Naive B cell (primary cell): ENCODE data around the gene ELP4. TPM values are rescaled to one million over a fixed set of nuclear protein-coding genes. Genes with fewer than 3 reads are reported as not detected.

ENCODE experiments used
- ATAC-seq, 2 donors: fragments of 150-1000 bp; cut with Tn5 transposase; 2 replicates each; pipeline ENCODE4 v1.10.0; 2021; ENCODE audit warnings: low read depth in 2 of 2, mild to moderate bottlenecking in 2 of 2, moderate library complexity in 2 of 2
- DNase-seq: peaks from one replicate; pipeline ENCODE4 v3.0.0; 2022
- H3K27ac Mint-ChIP-seq, 6 donors: one replicate each; pipeline ENCODE4 v1.8.0; 2020 to 2022; ENCODE audit warnings: mild to moderate bottlenecking in 6 of 6, mixed read lengths in 6 of 6, moderate library complexity in 5 of 6, inconsistent platforms in 2 of 6
- H3K27me3 Mint-ChIP-seq, 3 donors: one replicate each; pipeline ENCODE4 v1.8.0; 2021 to 2022; ENCODE audit warnings: mixed read lengths in 3 of 3, mild to moderate bottlenecking in 1 of 3
- H3K36me3 Mint-ChIP-seq, 2 donors: one replicate each; pipeline ENCODE4 v1.8.0; 2020 to 2022; ENCODE audit warnings: mixed read lengths in 2 of 2, inconsistent platforms in 1 of 2, mild to moderate bottlenecking in 1 of 2
- H3K4me1 Mint-ChIP-seq, 3 donors: one replicate each; pipeline ENCODE4 v1.8.0; 2020 to 2022; ENCODE audit warnings: mixed read lengths in 3 of 3, inconsistent platforms in 1 of 3, mild to moderate bottlenecking in 1 of 3, moderate library complexity in 1 of 3
- H3K4me3 Mint-ChIP-seq, 8 donors: one replicate each; pipeline ENCODE4 v1.8.0; 2020 to 2022; ENCODE audit warnings: mild to moderate bottlenecking in 8 of 8, mixed read lengths in 8 of 8, moderate library complexity in 8 of 8, inconsistent platforms in 2 of 8
- H3K9me3 Mint-ChIP-seq, 7 donors: one replicate each; pipeline ENCODE4 v1.8.0; 2020 to 2022; ENCODE audit warnings: mixed read lengths in 7 of 7, mild to moderate bottlenecking in 5 of 7, inconsistent platforms in 2 of 7, moderate library complexity in 1 of 7
- polyA plus RNA-seq, 6 donors: library from polyadenylated mRNA; unstranded; fragments of 300-500 nt; fragmentation: Illumina TruSeq; gene quantifications; one replicate each; pipeline ENCODE4 v1.2.3, GENCODE V29; 2021; ENCODE audit warnings: low read depth in 6 of 6

The ELP4 gene
- polyA plus RNA-seq, 6 donors from 2014 or later = 16.7 to 25.0 (median 19.9) TPM

DNA sequence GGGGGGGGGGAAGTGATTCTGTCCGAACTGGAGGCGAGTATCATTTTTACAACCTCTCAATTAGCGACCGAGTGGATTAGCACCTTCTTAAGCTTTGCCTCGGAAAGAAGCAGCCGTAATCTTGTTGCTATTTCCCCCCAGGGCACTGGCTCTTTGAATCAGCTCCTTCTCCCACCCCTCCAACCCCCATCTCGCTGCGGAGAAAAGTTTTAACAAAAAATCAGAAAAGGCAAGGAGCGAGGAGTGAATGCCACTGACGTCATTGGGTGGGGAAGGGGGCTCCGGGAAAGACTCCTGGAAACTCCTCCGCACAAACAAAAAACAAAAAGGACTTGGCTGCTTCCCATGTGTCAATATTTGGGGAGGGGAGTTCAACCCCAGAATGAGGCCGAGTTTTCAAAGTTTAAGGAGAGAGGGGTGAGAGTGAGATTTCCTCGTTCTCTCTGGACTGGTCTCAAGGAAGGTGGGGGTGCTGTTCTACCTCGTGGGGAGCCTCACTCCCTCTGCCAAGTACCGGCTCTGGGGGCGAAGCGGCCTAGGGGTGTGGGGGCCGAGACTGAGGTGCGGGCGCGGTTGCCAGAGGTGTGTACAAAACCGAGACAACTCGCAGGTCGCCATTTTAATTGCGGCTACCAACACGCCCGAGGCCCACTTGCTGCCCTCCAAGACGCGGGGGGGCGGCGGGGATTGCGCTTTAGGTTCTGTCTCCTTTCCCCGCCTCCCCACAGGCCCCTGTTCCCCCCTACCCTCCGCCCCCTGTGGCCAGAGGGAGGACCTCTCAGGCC, 304.0 kb downstream of the ELP4 start:
- Mint-ChIP-seq H3K4me3 (peak overlapping the region; percentile 76 to 91 (median 86)), H3K4me1 (peaks cover 48 to 63% (median 58%) of the 10 kb centered on the region in 3 donors), H3K27ac (peak overlapping the region in 1 of 6 donors; percentile 59), H3K9me3 (peaks cover 0 to 35% (median 23%) of the 10 kb centered on the region in 7 donors), H3K36me3 (peaks cover 10 to 33% of the 10 kb centered on the region in 2 donors), H3K27me3 (peaks cover 62 to 72% (median 68%) of the 10 kb centered on the region in 3 donors)
- DNase-seq = no peak
- no peak for ATAC-seq

DNA sequence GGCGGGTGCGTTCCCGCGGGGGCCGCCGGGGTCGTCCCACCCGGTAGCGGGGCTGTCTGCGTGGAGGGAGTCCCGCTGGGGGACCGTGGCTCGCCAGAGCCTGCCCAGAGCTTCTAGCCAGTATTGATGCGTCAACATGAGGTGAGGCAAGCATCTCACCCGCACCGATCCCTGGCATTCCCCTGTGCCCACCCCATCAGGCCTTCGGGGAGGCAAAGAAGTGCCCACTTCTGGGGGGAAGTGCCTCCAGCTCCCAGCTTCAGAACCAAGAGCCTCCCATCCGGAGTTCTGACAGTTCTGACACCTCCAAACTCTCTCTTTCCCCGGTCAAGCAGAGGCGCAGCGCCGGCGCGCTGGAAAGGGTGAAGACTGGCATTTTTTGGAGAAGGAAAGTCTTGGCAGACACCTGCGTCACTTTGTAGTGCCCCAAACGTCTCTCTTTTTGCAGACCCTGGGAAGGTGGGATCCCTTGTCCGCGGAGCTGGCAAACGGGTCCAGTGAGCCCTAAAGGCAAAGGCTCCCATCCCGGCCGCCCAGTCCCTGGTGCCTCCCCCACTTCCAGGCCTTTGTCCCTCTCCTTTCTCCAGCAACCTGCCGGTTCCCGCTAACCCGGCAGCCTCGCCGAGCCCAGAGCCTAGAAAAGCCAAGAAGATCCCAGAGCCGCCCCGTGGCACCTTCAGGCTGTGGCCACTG, 304.8 kb downstream of the ELP4 start:
- Mint-ChIP-seq H3K27ac (peak overlapping the region in 3 of 6 donors; percentile 19 to 99 (median 77)), H3K4me1 (peaks cover 43 to 55% (median 53%) of the 10 kb centered on the region in 3 donors), H3K4me3 (peak overlapping the region; percentile 44 to 87 (median 62)), H3K9me3 (peaks cover 0 to 30% (median 21%) of the 10 kb centered on the region in 7 donors), H3K27me3 (peaks cover 59 to 72% (median 67%) of the 10 kb centered on the region in 3 donors), H3K36me3 (peaks cover 6 to 26% of the 10 kb centered on the region in 2 donors)
- no peak for DNase-seq
- no peak for ATAC-seq

DNA sequence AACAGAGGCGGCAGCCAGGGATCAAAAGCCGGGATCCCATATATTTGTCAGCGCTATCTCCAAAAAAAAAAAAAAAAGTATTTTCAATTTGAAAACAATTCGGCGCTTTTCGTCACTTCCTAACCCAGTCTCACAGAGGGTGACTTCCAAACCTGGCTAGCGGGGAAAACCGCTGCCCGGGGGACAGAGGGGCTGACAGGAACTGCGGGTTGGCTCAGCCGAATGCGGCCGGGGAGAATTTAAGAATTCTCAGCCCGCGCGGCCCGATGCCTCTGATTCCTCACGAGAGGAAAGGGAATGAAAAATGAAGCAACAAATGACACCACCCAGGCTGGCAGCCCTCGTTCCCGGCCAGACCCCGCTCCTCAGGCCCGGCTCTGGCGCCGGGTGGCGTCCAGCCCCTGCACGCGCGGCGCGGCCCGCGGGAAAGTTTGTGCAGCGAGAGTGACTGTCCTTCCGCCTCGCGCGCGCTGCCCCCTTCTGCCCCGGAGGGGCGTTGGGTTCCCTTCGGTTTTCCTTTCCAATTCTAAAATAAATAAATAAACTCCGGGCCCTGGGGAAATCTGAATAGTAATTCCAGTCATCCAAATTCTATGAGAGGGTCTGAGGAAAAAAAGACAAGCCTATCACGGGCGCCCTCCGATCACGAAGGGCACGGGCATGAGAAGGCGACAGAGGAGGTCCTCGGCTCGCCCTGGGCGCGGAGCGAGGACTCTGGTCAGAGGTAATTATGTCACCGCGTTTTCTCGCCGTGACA, 306.3 kb downstream of the ELP4 start:
- Mint-ChIP-seq H3K4me1 (peaks cover 34 to 49% (median 43%) of the 10 kb centered on the region in 3 donors), H3K4me3 (peak overlapping the region; percentile 44 to 88 (median 74)), H3K9me3 (peaks cover 0 to 24% (median 15%) of the 10 kb centered on the region in 7 donors), H3K36me3 (peaks cover 3 to 16% of the 10 kb centered on the region in 2 donors), H3K27ac (peak overlapping the region in 4 of 6 donors; percentile 9 to 97 (median 76)), H3K27me3 (peaks cover 54 to 75% (median 54%) of the 10 kb centered on the region in 3 donors)
- no peak for DNase-seq
- no peak for ATAC-seq

DNA sequence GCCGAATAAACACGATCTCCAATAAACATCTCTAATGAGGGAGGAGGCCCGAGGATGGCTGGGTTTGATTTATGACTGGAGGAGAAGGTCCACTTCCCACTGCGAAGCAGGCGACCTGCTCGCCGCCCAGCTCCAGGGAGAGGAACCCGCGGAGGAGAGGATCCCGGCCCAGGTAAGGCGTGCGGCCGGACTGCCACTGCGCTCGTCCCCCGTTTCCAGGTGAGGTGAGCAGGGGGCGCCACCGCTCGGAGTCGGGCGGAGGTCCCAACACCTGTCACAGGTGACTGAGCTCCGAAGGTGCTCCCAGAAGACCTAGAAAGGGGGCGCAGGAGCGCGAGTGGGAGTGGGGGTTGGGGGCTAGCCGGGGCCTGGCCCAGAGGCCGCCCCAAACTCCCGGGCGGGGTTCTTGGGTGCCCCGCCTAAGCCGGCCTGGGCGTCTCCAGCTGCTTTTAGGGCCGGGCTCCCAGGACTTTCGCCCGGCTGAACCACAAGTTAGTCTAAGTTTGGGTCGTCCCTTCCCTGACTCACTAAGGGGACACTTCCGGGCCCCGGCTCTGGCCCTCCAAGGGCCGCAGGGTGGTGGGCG, 307.0 kb downstream of the ELP4 start:
- peak overlapping the region; percentile 64 to 88 (median 79) for H3K4me3 Mint-ChIP-seq
- H3K36me3 Mint-ChIP-seq = peaks cover 4 to 14% of the 10 kb centered on the region in 2 donors
- ATAC-seq (no peak), DNase-seq (no peak)
- H3K27me3 Mint-ChIP-seq = peaks cover 53 to 75% (median 53%) of the 10 kb centered on the region in 3 donors
- peaks cover 0 to 28% (median 15%) of the 10 kb centered on the region in 7 donors for H3K9me3 Mint-ChIP-seq
- peaks cover 30 to 46% (median 37%) of the 10 kb centered on the region in 3 donors for H3K4me1 Mint-ChIP-seq
- peak overlapping the region in 4 of 6 donors; percentile 9 to 97 (median 76) for H3K27ac Mint-ChIP-seq

DNA sequence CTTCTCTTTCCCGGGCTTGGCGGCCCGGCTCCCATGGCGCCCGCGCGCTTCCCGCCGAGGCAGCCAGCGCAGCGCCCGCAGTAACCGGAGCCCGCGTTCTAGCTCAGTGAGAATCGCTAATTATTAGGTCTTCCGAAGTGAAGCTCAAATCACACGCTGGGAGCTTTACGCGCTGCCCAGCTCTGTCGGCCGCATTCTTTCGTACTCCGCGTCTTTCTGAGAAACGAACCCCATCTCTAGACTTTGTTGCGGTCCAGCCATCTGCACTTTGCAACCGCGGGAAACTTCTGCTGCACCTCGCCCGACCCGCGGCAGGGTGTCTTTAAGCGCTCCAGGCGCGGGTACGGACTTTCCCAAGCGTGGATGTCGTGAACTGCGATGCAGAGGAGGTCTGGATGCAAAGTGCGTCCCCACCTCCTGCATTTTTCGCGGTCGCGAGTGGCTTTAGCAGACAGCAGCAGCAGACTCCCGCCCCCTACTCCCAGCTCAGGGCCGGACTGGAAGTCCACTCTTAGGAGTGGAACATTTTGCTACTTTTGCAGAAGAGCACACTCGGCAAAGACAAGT, 307.6 kb downstream of the ELP4 start:
- DNase-seq (no peak), ATAC-seq (no peak)
- Mint-ChIP-seq H3K27me3 (peaks cover 53 to 75% (median 53%) of the 10 kb centered on the region in 3 donors), H3K27ac (peak overlapping the region in 5 of 6 donors; percentile 28 to 94 (median 79)), H3K4me1 (peaks cover 25 to 42% (median 31%) of the 10 kb centered on the region in 3 donors), H3K36me3 (peaks cover 9 to 14% of the 10 kb centered on the region in 2 donors), H3K4me3 (peak overlapping the region; percentile 48 to 85 (median 78)), H3K9me3 (peaks cover 0 to 27% (median 15%) of the 10 kb centered on the region in 7 donors)

DNA sequence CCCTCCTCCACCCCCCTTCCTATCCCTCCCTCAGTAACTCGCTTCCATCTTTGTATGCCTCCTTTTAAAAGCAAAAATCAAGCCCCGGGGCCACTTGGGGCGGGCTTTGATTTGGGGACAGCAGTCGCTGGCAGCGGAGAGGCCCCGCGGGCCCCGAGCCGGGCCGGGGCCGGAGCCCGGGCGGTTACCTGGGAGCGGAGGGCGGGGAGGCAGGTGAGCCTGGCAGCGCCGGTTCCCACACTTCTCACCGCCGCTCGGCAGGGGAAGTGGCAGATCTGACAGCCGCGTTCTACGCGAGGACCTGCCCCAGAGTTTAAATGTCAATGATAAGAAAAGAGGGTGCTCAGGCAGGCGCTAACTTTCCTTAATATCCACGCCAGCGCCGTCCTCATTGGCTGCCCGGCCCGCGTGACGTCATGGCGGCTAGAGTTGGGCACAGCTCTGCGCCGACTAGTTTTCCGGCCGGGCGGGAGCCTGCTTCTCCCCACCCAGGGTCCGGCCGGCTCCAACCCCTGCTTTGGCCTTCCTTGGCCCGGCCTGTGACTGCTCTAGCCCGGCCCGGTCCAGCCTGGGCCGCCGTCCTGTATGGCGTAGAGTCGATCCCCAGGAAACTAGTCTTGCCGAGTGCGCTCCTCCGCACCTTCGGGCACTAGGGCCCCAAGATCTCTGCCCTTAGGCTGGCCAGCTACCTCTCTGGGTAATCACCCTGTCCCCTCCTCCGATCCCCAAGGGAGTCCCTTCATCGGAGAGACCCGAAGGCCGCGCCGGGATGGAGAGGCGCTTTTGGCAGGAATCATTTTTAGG, 308.3 kb downstream of the ELP4 start:
- ATAC-seq = no peak
- Mint-ChIP-seq H3K4me3 (peak overlapping the region; percentile 10 to 79 (median 54)), H3K27me3 (peaks cover 51 to 75% (median 53%) of the 10 kb centered on the region in 3 donors), H3K27ac (peak overlapping the region in 4 of 6 donors; percentile 28 to 94 (median 82)), H3K4me1 (peaks cover 20 to 37% (median 24%) of the 10 kb centered on the region in 3 donors), H3K9me3 (peaks cover 0 to 23% (median 17%) of the 10 kb centered on the region in 7 donors), H3K36me3 (peaks cover 11 to 14% of the 10 kb centered on the region in 2 donors)
- no peak for DNase-seq

DNA sequence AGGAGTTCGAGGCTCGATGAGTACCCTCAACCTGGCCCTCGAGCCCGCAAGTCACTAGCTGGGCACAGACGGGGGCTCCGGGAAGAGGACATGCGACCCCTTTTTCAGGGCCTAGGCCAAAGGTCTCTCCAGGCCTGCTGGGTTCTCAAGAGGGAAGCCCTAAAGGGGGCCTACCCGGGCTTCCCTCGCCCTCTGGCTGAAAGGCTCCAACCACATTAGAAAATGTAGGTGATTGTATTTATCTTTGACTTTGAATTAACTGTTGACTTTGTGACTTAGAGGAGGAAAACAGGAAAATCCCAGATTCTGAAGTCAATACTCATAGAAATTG, 308.8 kb downstream of the ELP4 start:
- H3K27me3 Mint-ChIP-seq = peaks cover 53 to 81% (median 58%) of the 10 kb centered on the region in 3 donors
- H3K4me3 Mint-ChIP-seq = peak overlapping the region in 5 of 8 donors; percentile 10 to 45 (median 32)
- peaks cover 19 to 36% (median 23%) of the 10 kb centered on the region in 3 donors for H3K4me1 Mint-ChIP-seq
- no peak for DNase-seq
- peaks cover 11 to 14% of the 10 kb centered on the region in 2 donors for H3K36me3 Mint-ChIP-seq
- H3K9me3 Mint-ChIP-seq = peaks cover 0 to 25% (median 17%) of the 10 kb centered on the region in 7 donors
- H3K27ac Mint-ChIP-seq = peak overlapping the region in 3 of 6 donors; percentile 39 to 90 (median 53)
- ATAC-seq = no peak

DNA sequence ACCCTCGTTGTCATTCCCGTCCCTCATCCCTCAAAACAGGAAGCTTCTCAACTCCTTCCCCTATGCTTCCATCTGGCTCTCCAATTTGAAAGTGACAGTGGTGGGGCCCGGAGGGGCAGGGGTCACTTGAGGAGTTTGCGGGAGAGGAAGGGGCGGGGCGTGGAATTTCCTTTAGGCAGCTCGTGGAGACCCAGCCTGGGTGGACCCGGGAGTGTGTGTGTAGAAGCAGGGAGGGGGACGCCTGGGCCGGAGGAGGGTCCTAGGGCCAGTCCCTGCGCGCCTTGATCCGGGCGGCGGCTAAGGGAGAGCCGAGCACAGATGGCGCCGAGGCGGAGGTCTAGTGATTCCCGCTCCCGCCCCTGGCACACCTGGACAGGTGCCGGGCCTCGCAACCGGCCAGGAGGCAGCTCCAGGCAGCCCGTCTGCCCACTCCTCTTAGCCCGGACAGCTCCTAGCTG, 309.3 kb downstream of the ELP4 start:
- Mint-ChIP-seq H3K9me3 (peaks cover 0 to 25% (median 17%) of the 10 kb centered on the region in 7 donors), H3K4me1 (peaks cover 16 to 32% (median 23%) of the 10 kb centered on the region in 3 donors), H3K27ac (peak overlapping the region in 2 of 6 donors; percentile 53 to 90), H3K27me3 (peaks cover 52 to 86% (median 63%) of the 10 kb centered on the region in 3 donors), H3K36me3 (peaks cover 11 to 14% of the 10 kb centered on the region in 2 donors), H3K4me3 (peak overlapping the region in 2 of 8 donors; percentile 33 to 45)
- ATAC-seq (no peak), DNase-seq (no peak)

DNA sequence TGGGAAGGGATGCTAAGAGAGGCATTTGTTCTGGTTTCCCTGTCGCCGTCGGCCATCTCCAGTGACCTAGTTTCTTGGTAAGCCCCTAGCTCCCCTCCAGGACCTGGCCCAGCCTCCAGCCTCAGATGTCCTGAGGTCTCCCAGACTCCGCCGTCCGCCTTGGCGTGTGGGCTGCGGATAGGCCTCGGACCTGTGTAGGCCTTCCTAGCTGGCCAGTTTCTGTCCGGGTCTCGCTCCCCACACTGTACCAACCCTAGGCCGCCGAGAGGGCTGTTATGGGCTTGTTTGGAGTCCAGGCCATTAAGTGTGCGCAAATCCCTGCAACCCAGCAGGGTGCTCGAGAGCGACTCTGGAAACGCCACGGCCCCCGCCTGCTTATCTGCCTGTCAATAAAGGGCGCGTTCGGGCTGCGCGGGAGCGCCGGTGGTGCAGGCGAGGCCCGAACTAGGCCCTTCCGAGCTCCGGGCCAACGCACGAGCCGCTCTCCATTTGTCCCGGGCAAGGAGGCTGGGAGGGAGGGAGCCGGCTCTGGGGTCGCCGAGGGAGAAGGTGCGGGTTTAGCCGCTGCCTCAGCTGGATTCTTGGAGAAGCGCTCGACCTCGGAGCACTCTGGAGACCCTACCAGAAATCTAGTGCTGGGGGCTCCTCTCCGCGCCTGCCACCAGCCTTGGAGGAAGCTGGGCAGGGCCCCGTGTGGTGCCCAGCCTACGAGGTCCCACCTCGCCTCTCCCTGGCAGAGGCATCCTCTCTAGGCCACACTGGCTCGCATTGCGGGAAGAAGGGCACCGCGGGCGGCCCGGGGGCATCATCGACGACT, 310.3 kb downstream of the ELP4 start:
- peak overlapping the region in 2 of 8 donors; percentile 9 to 49 for H3K4me3 Mint-ChIP-seq

DNA sequence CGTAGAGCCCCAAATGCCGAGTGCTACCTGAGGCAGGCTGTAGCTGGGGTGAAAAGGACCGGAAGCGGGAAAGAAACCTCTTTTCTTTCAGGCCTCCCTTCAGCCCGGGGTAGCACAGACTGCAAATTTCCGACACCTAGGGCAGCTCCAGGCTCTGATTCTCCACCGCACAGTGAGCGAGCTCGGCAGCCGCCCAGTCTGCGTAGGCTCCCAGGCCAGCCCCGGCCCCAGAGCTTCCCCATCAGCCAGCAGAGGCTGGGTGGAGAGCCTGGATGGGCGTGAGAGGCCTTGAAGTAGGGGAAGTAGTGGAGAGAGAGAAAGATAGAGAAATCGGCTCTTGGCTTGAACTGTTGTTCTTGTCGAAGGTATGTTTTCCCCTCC, 310.9 kb downstream of the ELP4 start:
- Mint-ChIP-seq H3K9me3 (peaks cover 0 to 36% (median 18%) of the 10 kb centered on the region in 7 donors), H3K4me3 (peak overlapping the region in 2 of 8 donors; percentile 9 to 36), H3K36me3 (peaks cover 11 to 14% of the 10 kb centered on the region in 2 donors), H3K4me1 (peaks cover 10 to 21% (median 14%) of the 10 kb centered on the region in 3 donors), H3K27me3 (peaks cover 55 to 87% (median 65%) of the 10 kb centered on the region in 3 donors), H3K27ac (peak overlapping the region in 1 of 6 donors; percentile 33)
- ATAC-seq = no peak
- DNase-seq = no peak

More for the DNA sequence above, 310.3 kb downstream of the ELP4 start:
- H3K27me3 Mint-ChIP-seq = peaks cover 55 to 87% (median 65%) of the 10 kb centered on the region in 3 donors
- DNase-seq (no peak), ATAC-seq (no peak)
- H3K4me1 Mint-ChIP-seq = peaks cover 15 to 24% (median 20%) of the 10 kb centered on the region in 3 donors
- H3K27ac Mint-ChIP-seq = peak overlapping the region in 2 of 6 donors; percentile 47 to 56
- H3K36me3 Mint-ChIP-seq = peaks cover 11 to 14% of the 10 kb centered on the region in 2 donors
- H3K9me3 Mint-ChIP-seq = peaks cover 0 to 30% (median 17%) of the 10 kb centered on the region in 7 donors
